Epidermal melanocyte (primary cell): ENCODE data around the gene TRIM23.
"Not testable (repeated sequence)": the region's sequence is repeated elsewhere in the genome, so short reads cannot be mapped to it uniquely, and the experiment has no call there.

Source experiments
- DNase-seq: peaks from one replicate; pipeline ENCODE4 v3.0.0; 2011; ENCODE audit warnings: low spot score; ENCODE audit not compliant: insufficient read length

Gene TRIM23

DNA sequence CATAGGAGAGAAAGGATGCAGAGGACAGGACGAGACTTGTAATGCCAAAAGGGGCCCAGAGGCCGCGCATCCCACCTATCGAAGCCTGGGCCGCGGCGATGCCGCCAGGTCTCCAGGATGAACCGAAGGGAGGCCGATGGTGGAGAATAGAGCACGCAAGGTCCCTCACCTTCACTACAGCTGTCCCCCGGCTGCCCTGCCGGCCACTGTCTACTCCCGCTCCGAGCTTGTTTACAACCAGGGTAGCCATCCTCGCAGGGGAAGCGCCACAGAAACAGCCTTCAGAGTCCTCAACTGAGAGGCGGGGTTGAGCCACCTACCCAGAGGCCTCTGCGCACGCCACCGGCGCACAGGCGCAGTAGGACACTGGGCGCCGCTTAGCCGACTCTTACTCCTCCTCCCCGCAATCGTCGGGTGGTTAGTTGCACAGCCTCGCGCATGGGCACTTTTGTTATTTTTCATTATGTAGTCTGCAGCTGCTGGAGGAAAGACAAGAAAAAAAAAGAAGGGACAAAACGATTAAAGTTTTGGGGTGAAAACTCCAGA is at the start of gene TRIM23:
TSS of gene TRIM23 (minus strand) at position 309 of the 546 bp plus-strand sequence. CDS start at position 250, 59 bp downstream.
- DNase-seq: peak; percentile 76

DNA sequence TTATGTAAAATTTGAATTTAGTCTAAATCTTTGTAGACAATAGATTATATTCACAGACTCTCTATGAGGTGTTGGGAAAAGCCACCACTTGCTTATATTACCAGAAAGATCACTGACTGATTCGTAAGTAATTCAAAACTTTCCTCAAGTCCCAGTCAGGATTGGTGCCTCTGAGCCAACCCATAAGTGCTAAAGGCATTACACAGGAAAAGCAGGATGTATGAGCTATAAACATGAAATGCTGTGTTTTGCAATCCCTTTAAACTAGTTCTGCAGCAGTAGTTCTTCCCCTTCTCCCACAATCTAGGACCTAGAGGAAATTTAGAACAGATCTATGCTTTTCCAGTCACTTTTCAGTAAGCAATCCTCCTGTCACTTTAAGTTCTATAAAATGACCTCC is 48.7 kb upstream of the TRIM23 start:
- DNase-seq: no peak

DNA sequence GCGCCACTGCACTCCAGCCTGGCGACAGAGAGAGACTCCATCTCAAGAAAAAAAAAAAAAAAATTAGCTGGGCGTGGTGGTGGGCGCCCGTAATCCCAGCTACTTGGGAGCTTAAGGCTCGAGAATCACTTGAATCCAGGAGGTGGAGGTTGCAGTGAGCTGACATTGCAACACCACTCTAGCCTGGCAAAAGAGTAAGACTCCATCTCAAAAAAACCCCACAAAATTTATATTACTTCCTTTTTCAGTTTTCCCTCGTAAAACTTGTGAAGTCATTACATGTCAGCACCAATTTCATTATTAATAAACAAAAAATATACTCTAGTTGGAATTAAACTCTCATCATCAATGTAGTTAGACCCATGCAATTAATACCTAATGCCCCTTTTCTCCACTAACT is 44.6 kb upstream of the TRIM23 start:
- DNase-seq: no peak

DNA sequence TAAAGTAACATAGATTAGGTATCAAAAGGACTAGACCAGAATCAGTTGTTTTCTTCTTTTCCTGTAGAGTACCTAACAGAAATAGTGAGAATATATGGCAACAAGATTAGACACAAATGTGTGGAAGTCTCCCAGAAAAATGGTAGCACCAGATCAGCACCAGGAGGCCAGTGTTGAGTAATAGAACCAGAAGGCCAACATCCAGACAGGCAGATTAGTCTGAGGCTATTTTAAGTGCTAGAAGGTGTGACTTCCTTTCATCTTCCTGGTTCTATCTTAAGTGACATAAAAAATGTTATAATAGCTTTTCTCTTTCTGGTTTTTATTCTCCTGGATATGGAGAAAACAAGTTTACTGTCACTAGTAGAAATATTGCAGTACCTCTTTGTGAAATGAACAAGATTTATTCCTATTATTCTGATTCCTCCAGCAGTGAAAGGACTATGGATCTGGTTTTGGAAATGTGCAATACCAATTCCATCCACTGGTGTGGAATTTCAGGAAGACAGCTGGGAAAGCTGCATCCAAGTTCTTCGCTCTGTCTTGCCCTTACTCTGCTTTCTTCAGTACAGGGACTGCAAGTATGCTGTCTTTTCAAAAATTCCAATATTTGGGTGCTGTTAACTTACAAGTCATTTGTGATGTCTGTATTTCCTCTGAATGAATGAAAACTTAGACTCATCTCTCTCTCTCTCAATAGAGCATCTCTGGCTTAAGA is 39.8 kb upstream of the TRIM23 start:
- no peak for DNase-seq

DNA sequence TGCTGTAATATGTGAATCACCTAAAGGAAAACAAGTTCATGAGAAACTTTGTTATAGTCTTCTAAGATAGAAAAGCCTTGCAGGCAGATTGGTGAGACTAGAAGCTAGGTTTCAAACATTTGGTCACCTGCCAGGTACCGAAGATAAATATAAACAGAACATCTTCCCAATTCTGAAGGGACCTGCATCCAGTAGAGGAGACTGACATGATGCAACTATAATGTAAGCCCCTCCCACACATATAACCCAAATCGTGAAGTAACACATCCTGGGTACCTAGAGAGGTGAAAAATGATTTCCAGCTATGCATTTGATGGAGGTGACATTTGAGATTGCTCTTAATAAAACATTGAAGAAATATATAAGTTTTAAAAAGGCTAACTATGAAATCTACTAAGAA is 30.6 kb upstream of the TRIM23 start:
- no peak for DNase-seq

DNA sequence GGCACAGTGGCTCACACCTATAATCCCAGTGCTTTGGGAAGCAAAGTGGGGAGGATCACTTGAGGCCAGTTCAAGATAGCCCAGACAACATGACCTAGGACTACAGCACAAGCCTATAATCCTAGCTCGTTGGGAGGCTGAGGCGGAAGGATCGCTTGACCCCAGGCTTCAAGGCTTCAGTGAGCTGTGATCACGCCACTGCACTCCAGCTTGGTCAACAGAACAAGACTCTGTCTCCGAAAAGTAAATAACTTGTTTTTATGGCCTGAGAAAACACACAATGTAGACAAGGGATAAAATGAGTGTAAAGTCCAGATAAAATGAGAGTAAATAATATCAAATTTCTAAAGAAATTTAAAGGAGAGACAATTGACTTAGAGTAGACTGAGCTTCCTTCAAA is 27.0 kb upstream of the TRIM23 start:
- no peak for DNase-seq

DNA sequence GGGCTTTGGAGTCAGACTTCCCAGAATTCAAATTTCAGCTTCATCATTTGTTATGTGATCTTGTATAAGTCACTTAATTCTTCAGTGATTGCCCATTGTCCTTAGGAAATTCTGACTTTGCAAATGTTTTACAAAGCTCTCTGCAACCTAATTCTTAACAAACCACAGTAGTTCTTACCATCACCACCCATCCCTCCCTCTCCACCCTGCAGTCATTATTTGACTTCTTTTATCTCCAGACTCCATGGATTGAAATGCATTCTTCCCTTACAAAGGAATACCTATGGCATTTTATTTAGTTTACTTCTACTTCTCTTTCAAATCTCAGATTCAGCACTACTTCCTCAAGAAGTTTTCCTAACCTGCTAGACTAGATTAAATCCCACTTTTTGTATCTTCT is 23.8 kb upstream of the TRIM23 start:
- DNase-seq: no peak

DNA sequence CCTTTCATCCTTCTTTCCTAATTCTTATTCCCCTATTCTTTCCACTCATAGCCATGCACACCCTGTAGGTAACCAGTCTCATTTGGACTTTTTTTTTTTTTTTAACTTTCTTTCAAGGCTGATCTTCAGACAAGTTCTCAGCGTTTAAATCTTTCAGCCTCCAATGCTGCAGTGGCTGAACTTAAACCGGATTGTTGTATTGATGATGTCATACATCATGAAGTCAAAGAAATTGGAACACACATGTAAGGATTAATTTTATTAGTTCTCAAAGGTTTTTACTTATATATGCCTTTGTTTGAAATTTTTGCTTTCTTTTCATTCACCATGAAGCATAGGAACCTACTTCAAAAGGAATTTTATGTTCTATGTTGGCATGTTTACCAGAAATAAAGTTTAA is 22.8 kb upstream of the TRIM23 start:
- no peak for DNase-seq

DNA sequence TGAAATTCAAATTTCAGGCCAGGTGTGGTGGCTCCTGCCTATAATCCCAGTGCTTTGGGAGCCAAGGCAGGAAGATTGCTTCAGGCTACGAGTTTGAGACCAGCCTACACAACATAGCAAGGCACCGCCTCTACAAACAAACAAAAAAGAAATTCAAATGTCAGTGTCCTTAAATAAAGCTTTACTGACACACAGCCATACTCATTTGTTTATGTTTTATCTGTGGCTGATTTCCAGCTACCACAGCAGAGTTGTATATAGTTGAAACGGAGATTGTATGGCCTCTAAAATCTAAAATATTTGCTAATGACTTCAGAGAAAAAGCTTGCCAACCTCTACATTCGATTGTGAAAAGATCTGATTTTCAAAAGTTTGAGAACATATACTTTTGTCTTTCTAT is 16.1 kb upstream of the TRIM23 start:
- no peak for DNase-seq

DNA sequence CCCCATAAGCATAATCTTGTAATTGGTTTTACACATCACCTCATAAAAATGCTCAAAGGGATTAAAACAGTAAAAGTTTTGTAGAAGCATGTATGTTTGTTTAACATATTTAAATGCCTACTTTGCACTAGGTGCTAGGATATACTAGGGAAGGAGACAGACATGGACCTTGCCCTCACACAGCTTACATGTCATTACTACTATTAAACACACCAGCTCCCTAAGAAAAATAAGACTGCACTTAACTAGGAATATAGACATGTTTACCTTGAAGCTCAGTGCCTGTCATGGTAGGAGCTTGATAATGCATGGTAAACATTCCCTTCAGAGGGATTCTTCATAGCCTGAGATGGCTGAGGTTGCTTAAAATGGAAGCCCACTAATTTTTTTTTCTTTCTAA is 6.8 kb upstream of the TRIM23 start:
- no peak for DNase-seq

DNA sequence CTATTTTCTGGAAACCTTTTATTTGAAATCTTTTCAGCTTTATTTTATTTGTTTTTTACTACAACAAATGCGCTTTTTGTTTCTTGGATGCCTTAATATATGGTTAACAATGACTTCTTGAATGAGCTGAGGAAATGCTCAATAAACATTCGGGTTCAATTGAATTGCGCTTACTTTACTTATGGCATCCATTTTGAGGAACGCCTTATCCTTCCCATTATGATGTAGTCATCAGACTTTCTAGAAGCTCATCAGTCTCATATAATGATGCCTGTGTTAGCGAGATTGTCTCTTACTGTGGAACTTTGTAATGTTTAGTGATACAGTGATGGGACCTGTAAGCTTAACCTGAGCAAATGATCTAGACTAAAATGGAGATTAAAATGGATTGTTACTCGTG is 1.6 kb upstream of the TRIM23 start:
- DNase-seq: no peak

DNA sequence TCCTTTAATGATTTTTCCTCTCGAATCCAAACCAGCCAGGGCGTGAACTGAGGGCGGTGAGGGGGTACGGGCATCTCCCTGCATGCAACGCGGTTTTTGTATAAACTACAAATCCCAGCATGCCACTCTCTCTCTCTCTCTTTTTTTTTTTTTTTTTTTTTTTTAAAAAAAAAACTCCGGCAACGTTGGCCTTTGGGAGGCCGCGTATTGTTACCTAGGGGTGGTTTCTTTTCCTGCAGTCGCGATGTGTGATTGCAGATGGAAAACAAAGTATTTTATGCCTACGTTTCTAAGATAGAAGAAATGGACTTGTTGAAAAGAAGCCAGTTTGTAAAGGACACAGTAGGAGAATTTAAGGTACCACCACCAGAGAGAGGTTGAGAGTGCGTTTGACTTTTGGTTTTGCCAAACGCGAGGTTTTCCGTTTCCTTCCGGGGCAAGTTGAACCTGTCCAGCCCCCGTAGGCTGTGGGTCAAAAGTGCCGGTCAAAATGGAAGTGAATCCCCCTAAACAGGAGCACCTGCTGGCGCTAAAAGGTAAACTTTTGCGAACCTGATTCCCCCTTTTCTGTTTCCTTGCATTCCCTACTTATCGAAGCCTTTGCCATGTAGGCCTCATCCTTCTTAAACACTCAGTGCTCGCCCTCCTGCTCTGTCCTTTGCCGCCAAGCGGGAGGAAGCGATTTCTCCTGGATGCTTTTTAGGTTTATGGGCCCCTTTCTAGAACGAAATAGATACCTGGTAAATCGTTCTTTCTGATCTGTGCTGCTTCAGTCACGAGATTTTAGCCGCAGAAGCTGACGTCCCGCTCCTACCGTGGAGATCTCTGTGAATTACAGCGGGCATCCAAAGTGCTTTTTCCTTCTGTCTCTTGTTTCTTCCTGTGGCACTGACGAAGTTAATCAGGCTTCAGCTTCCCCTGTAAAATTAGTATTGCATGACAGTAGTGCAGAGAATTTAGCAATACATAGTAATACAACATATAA is 730 bp upstream of the TRIM23 start, which contains the start of the genes SHLD3 and TRAPPC13:
TSS of gene SHLD3 (plus strand) at position 457 of the 985 bp plus-strand sequence. CDS start 4,561 bp downstream, outside the sequence.
TSS of gene TRAPPC13 (plus strand) at position 457 of the 985 bp plus-strand sequence. CDS start at position 491, 34 bp downstream.
- DNase-seq: peak; percentile 27

DNA sequence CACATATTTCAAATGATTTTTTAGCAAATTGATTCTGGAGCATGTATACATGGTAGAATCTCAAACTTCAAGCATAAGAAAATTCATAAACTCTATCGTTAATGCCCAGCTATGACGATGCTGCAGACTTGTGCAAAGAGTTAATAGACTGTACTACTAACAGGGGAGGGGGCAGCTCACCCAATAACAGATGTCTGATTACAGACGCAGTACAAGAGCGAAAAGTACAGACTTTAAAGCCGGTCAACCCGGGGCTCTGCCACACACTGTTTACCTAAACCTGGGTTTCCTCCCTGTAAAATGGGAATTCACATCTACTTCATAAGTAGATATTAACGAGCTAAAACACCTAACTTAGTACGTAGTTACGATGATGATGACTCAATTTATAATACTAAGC is 651 bp downstream of the TRIM23 start:
- DNase-seq: no peak

DNA sequence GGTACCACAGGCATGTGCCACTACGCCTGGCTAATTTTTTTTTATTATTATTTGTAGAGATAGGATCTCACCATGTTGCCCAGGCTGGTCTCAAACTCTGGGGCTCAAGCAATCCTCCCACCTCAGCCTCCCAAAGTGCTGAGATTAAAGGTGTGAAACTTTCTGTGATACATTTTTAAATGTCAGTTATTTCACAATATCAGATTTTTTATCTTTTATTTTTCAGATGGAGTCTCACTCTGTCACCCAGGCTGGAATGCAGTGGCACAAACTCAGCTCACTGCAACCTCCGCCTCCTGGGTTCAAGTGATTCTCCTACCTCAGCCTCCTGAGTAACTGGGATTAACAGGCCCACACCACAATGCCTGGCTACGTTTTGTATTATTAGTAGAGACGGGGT is 2.2 kb downstream of the TRIM23 start:
- DNase-seq: not testable (repeated sequence)

DNA sequence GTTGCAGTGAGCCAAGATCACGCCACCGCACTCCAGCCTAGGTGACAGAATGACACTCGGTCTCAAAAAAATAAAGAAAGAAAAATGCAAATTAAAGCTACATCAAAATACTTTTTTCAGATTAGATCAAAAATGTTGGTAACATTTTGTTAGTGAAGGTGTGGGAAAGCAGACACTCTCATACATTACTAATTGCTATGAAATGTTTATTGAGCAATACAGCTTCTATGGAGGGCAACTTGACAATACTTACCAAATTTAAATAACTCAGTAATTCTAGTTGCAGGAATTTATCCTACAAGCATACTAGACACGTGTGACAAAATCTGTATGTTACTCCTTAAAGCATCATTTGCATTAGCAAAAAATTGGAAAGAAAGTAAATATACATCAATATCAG is 4.1 kb downstream of the TRIM23 start:
- no peak for DNase-seq

DNA sequence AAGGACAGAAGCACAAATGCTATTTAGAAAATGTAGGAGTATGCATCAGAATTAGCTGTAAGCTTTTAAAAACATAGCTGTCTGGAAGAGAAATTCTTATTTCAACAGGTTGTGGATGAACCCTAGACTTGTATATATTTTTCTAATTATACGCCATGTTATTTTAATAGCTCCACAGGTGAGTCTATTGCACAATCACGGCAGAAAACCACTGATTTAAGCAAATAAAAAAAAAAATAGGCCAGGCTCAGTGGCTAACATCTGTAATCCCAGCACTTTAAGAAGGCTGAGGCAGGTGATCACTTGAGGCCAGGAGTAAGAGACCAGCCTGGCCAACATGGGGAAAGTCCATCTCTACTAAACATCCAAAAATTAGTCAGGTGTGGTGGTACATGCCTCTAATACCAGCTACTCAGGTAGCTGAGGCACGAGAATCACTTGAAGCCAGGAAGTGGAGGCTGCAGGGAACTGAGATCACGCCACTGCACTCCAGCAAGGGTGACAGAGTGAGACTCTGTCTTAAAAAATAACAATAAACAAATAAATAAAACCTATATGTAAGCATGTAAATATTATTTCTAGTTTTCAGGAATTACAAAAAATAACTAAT is 11.7 kb downstream of the TRIM23 start:
- no peak for DNase-seq

DNA sequence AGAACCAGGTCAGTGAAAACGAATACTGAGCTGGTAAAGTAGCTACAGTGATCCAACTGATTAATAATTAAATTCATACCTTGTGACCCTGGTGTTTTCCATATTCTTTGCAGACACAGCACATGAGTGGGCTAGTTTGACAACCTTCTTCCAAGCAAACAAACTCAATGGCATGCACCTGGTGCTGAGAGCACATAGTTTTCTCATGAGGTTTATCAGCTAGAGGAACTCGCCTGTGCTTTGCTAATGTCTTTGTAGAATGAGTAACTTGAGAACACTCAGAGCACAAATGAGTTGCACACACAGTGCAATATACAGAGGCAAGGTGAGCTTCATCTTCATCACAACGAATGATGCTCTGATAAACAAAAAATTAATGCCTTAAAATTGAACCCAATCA is 12.6 kb downstream of the TRIM23 start:
- no peak for DNase-seq

DNA sequence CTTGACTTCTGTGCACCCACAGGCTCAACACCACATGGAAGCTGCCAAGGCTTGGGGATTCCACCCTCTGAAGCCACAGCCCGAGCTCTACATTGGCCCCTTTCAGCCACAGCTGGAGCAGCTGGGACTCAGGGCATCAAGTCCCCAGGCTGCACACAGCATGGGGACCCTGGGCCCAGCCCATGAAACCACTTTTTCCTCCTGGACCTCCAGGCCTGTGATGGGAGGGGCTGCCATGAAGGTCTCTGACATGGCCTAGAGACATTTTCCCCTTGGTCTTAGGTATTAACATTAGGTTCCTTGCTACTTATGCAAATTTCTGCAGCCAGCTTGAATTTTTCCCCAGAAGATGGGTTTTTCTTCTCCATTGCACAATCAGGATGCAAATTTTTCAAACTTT is 22.4 kb downstream of the TRIM23 start:
- DNase-seq: not testable (repeated sequence)

DNA sequence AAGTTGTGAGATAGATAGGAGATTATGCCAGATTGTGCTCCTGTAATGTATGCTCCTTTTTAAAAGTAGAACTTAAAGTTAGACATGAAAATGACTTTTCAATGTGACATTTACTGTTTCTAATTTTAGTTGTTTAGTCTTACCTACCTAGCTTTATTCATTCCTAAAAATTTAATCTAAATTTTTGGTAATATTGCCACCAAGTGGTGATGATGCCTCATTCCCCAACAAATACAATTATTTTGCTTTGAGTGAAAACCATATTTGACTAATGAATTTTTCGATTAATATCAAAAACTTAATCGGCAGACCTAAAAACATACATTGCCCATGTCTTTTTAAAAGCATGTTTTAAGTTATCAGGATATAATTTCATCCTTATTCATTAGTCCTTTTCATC is 35.4 kb downstream of the TRIM23 start:
- DNase-seq: no peak

DNA sequence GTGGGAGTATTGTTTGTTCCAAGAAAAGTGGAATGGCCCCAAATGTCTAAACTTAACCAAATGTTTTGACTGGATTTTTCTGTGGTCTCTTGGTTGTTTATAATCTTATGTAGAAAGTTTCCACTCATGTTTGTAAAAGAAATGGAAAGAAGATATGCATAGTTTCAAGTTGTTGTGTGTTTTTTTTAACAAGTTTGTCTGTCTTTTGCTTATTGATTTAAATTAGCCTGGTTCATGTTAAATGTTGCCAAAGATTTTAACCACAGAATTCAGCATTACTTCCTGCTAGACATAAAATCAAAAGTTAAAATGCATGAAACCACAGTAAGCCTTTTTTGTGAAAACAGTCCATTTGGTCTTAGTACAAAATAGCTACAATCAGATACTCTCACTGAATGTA is 47.0 kb downstream of the TRIM23 start:
- no peak for DNase-seq

DNA sequence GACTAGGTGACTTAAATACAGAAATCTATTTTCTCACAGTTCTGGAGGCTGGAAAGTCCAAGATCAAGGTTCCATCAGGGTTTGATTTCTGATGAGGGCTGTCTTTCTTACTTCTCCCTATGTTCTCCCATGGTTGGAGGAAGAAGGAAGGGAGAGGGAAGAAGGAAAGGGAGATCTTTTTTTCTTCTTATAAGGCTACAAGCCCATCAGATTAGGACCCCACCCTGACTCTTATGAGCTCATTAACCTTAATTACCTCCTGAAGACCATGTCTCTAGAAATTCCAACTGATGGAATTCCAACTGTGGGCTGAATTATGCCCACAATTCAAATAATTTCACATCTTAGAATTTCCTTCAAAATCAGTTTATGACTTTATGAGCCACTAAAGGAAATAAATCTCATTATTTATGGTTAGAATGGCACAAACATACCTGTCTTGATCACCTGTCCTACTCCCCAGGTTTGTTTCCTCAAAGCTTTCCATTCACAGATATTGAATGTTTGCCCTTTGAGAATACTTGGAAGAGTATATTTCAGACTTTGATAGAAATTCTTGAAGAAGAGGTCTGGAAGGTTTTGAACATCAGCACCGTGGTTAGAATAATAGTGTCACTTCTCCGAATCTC is 53.4 kb downstream of the TRIM23 start:
- no peak for DNase-seq
